GM23338 (cell line): ENCODE measurements around the gene SLC37A3.

Source experiments
- CREB1 ChIP-seq: fragments of 250-450 bp; sonication (Bioruptor Pico); IDR thresholded peaks from 2 replicates; pipeline ENCODE4 v1.5.0; 2020; ENCODE audit warnings: low read depth, mild to moderate bottlenecking, moderate library complexity
- EZH2 ChIP-seq: fragments of 200-600 bp; sonication (generic); IDR thresholded peaks from one replicate; pipeline ENCODE4 v1.8.0; 2017; ENCODE audit warnings: antibody characterized with exemption, mild to moderate bottlenecking, low read depth; ENCODE audit not compliant: unreplicated experiment
- EZH2phosphoT487 ChIP-seq: fragments of 200-600 bp; sonication (generic); IDR thresholded peaks from one replicate; pipeline ENCODE4 v1.8.1; 2018; ENCODE audit warnings: antibody characterized with exemption; ENCODE audit not compliant: unreplicated experiment
- JUNB ChIP-seq: IDR thresholded peaks from one replicate; pipeline ENCODE4 v1.6.1; 2016; ENCODE audit warnings: antibody characterized with exemption; ENCODE audit not compliant: unreplicated experiment
- NANOG ChIP-seq: IDR thresholded peaks from 2 replicates; pipeline ENCODE4 v1.6.1; 2016; ENCODE audit warnings: antibody characterized with exemption, borderline replicate concordance
- POLR2AphosphoS5 ChIP-seq: IDR thresholded peaks from 2 replicates; pipeline ENCODE4 v1.6.1; 2016; ENCODE audit warnings: antibody characterized with exemption, low read depth
- STAT1 ChIP-seq: IDR thresholded peaks from one replicate; pipeline ENCODE4 v1.6.1; 2016; ENCODE audit warnings: antibody characterized with exemption; ENCODE audit not compliant: unreplicated experiment
- ZNF114 ChIP-seq: fragments of 250-450 bp; sonication (Bioruptor Pico); IDR thresholded peaks from 2 replicates; pipeline ENCODE4 v1.5.0; 2020; ENCODE audit warnings: mild to moderate bottlenecking, moderate library complexity
- ZNF331 ChIP-seq: fragments of 250-450 bp; sonication (Bioruptor Pico); IDR thresholded peaks from 2 replicates; pipeline ENCODE4 v1.5.0; 2020; ENCODE audit warnings: low read depth, mild to moderate bottlenecking, moderate library complexity
- TF ChIP-seq, protein P1 (sequence below): IDR thresholded peaks from one replicate; pipeline ENCODE4 v1.6.1; 2018; ENCODE audit warnings: antibody characterized with exemption; ENCODE audit not compliant: unreplicated experiment
- TF ChIP-seq, protein P2 (sequence below), 2 experiments: fragments of 200-600 bp in 1 of 2; sonication (generic) in 1 of 2; conservative IDR thresholded peaks; 2 replicates each; pipeline versions ENCODE4 v1.5.1 to v1.6.1; 2016 to 2017; ENCODE audit warnings: antibody characterized with exemption in 2 of 2, low read depth in 2 of 2, mild to moderate bottlenecking in 2 of 2, moderate library complexity in 1 of 2
- TF ChIP-seq, protein P3 (sequence below): IDR thresholded peaks from 2 replicates; pipeline ENCODE4 v1.6.1; 2016; ENCODE audit warnings: antibody characterized with exemption
- TF ChIP-seq, protein P4 (sequence below): fragments of 250-450 bp; sonication (Bioruptor Pico); IDR thresholded peaks from 2 replicates; pipeline ENCODE4 v1.5.0; 2020; ENCODE audit warnings: mild to moderate bottlenecking, moderate library complexity

DNA sequence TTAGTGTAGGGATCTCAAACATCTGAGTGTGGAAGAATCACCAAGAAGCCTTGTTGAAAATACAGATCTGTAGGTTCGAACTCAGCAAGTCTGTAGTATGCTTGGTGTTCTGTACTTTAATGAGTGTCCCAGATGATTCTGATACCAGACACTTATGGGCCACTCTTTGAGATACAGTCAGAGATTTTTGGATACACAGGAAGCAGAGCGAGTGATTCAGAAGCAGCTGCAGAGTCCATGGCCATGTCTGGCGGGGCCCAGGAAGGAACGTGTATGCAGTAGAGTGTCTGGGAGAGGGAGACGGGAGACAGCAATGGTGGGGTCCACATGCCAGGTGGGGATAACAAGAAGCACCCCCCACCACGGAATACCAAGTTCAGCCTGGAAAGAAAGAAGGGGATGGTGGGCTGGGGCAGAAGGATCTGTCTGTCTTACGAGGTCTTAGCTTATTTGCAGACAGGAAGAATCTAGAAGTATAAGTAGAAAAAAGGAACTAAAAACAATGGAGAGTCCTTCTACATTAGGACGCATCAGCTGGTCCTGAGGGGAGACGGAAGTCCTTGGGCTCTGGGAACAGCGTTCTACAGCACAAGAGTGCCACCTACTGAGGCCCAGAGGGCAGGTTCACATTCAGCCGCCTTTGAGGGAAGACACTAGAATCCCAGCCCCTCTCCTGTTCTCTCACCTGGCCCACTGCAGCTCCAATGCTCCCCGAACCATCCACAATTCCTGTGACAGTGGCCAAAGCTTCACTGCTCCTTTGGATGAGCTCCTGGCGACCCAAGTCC, 55.4 kb downstream of the SLC37A3 start:
- no peak for TF ChIP-seq EZH2
- no peak for TF ChIP-seq EZH2phosphoT487
- TF ChIP-seq, protein P1, sequence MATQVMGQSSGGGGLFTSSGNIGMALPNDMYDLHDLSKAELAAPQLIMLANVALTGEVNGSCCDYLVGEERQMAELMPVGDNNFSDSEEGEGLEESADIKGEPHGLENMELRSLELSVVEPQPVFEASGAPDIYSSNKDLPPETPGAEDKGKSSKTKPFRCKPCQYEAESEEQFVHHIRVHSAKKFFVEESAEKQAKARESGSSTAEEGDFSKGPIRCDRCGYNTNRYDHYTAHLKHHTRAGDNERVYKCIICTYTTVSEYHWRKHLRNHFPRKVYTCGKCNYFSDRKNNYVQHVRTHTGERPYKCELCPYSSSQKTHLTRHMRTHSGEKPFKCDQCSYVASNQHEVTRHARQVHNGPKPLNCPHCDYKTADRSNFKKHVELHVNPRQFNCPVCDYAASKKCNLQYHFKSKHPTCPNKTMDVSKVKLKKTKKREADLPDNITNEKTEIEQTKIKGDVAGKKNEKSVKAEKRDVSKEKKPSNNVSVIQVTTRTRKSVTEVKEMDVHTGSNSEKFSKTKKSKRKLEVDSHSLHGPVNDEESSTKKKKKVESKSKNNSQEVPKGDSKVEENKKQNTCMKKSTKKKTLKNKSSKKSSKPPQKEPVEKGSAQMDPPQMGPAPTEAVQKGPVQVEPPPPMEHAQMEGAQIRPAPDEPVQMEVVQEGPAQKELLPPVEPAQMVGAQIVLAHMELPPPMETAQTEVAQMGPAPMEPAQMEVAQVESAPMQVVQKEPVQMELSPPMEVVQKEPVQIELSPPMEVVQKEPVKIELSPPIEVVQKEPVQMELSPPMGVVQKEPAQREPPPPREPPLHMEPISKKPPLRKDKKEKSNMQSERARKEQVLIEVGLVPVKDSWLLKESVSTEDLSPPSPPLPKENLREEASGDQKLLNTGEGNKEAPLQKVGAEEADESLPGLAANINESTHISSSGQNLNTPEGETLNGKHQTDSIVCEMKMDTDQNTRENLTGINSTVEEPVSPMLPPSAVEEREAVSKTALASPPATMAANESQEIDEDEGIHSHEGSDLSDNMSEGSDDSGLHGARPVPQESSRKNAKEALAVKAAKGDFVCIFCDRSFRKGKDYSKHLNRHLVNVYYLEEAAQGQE, result no peak
- TF ChIP-seq, protein P2, sequence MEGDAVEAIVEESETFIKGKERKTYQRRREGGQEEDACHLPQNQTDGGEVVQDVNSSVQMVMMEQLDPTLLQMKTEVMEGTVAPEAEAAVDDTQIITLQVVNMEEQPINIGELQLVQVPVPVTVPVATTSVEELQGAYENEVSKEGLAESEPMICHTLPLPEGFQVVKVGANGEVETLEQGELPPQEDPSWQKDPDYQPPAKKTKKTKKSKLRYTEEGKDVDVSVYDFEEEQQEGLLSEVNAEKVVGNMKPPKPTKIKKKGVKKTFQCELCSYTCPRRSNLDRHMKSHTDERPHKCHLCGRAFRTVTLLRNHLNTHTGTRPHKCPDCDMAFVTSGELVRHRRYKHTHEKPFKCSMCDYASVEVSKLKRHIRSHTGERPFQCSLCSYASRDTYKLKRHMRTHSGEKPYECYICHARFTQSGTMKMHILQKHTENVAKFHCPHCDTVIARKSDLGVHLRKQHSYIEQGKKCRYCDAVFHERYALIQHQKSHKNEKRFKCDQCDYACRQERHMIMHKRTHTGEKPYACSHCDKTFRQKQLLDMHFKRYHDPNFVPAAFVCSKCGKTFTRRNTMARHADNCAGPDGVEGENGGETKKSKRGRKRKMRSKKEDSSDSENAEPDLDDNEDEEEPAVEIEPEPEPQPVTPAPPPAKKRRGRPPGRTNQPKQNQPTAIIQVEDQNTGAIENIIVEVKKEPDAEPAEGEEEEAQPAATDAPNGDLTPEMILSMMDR (conservative IDR thresholded peaks at IDR 0.05; ENCODE audit: low read depth in 2 of 2), result peak; percentile 64 to 90
- no peak for TF ChIP-seq POLR2AphosphoS5
- TF ChIP-seq ZNF331, result no peak
- TF ChIP-seq, protein P3, sequence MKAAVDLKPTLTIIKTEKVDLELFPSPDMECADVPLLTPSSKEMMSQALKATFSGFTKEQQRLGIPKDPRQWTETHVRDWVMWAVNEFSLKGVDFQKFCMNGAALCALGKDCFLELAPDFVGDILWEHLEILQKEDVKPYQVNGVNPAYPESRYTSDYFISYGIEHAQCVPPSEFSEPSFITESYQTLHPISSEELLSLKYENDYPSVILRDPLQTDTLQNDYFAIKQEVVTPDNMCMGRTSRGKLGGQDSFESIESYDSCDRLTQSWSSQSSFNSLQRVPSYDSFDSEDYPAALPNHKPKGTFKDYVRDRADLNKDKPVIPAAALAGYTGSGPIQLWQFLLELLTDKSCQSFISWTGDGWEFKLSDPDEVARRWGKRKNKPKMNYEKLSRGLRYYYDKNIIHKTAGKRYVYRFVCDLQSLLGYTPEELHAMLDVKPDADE, result no peak
- no peak for TF ChIP-seq JUNB
- no peak for TF ChIP-seq NANOG
- TF ChIP-seq CREB1 (CRISPR knock-in tag), result no peak
- TF ChIP-seq ZNF114 (CRISPR knock-in tag), result no peak
- TF ChIP-seq STAT1, result no peak
- TF ChIP-seq, protein P4, sequence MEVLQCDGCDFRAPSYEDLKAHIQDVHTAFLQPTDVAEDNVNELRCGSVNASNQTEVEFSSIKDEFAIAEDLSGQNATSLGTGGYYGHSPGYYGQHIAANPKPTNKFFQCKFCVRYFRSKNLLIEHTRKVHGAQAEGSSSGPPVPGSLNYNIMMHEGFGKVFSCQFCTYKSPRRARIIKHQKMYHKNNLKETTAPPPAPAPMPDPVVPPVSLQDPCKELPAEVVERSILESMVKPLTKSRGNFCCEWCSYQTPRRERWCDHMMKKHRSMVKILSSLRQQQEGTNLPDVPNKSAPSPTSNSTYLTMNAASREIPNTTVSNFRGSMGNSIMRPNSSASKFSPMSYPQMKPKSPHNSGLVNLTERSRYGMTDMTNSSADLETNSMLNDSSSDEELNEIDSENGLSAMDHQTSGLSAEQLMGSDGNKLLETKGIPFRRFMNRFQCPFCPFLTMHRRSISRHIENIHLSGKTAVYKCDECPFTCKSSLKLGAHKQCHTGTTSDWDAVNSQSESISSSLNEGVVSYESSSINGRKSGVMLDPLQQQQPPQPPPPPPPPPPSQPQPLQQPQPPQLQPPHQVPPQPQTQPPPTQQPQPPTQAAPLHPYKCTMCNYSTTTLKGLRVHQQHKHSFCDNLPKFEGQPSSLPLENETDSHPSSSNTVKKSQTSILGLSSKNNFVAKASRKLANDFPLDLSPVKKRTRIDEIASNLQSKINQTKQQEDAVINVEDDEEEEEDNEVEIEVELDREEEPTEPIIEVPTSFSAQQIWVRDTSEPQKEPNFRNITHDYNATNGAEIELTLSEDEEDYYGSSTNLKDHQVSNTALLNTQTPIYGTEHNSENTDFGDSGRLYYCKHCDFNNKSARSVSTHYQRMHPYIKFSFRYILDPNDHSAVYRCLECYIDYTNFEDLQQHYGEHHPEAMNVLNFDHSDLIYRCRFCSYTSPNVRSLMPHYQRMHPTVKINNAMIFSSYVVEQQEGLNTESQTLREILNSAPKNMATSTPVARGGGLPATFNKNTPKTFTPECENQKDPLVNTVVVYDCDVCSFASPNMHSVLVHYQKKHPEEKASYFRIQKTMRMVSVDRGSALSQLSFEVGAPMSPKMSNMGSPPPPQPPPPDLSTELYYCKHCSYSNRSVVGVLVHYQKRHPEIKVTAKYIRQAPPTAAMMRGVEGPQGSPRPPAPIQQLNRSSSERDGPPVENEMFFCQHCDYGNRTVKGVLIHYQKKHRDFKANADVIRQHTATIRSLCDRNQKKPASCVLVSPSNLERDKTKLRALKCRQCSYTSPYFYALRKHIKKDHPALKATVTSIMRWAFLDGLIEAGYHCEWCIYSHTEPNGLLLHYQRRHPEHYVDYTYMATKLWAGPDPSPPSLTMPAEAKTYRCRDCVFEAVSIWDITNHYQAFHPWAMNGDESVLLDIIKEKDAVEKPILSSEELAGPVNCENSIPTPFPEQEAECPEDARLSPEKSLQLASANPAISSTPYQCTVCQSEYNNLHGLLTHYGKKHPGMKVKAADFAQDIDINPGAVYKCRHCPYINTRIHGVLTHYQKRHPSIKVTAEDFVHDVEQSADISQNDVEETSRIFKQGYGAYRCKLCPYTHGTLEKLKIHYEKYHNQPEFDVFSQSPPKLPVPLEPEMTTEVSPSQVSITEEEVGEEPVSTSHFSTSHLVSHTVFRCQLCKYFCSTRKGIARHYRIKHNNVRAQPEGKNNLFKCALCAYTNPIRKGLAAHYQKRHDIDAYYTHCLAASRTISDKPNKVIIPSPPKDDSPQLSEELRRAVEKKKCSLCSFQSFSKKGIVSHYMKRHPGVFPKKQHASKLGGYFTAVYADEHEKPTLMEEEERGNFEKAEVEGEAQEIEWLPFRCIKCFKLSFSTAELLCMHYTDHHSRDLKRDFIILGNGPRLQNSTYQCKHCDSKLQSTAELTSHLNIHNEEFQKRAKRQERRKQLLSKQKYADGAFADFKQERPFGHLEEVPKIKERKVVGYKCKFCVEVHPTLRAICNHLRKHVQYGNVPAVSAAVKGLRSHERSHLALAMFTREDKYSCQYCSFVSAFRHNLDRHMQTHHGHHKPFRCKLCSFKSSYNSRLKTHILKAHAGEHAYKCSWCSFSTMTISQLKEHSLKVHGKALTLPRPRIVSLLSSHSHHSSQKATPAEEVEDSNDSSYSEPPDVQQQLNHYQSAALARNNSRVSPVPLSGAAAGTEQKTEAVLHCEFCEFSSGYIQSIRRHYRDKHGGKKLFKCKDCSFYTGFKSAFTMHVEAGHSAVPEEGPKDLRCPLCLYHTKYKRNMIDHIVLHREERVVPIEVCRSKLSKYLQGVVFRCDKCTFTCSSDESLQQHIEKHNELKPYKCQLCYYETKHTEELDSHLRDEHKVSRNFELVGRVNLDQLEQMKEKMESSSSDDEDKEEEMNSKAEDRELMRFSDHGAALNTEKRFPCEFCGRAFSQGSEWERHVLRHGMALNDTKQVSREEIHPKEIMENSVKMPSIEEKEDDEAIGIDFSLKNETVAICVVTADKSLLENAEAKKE (CRISPR knock-in tag), result no peak
